GM10266 (cell line): ENCODE results near the gene AKT3.
"Not testable (repeated sequence)": the region's sequence is repeated elsewhere in the genome, so short reads cannot be mapped to it uniquely, and the experiment has no call there.

Source experiments
- DNase-seq: peaks from one replicate; pipeline ENCODE4 v3.0.0; 2012; ENCODE audit errors: extremely low spot score
- CTCF ChIP-seq: IDR thresholded peaks from 2 replicates; pipeline ENCODE4 v1.5.1; 2012; ENCODE audit warnings: mild to moderate bottlenecking, low read depth; ENCODE audit not compliant: control insufficient read depth, insufficient read depth; ENCODE audit errors: missing control alignments

Gene AKT3

GRCh38 chr1:243841507-243841906, 8.5 kb downstream of the AKT3 start:
- TF ChIP-seq CTCF, result no peak
- no peak for DNase-seq

GRCh38 chr1:243837907-243838535, 12.0 kb downstream of the AKT3 start:
- no peak for DNase-seq
- no peak for TF ChIP-seq CTCF

GRCh38 chr1:243834130-243834529, 15.9 kb downstream of the AKT3 start:
- DNase-seq, result no peak
- no peak for TF ChIP-seq CTCF

- no peak for TF ChIP-seq CTCF
- no peak for DNase-seq
Measured at GRCh38 chr1:243831463-243831862, 18.6 kb downstream of the AKT3 start.

- no peak for TF ChIP-seq CTCF
- DNase-seq, result no peak
Measured at GRCh38 chr1:243827206-243827605, 22.8 kb downstream of the AKT3 start.

- DNase-seq, result not testable (repeated sequence)
Measured at GRCh38 chr1:243824907-243825306, 25.1 kb downstream of the AKT3 start.

- no peak for DNase-seq
- TF ChIP-seq CTCF, result no peak
Measured at GRCh38 chr1:243821177-243821680, 28.8 kb downstream of the AKT3 start.

- no peak for DNase-seq
Measured at GRCh38 chr1:243819438-243819839, 30.6 kb downstream of the AKT3 start.

More at GRCh38 chr1:243819438-243819839, 30.6 kb downstream of the AKT3 start:
- no peak for TF ChIP-seq CTCF
